Lower lobe of right lung (tissue), 2 donors: ENCODE data around the gene PEX11G. TPM values are rescaled to one million over a fixed set of nuclear protein-coding genes. Genes with fewer than 3 reads are reported as not detected.

ENCODE experiments used
- ATAC-seq, 2 donors: fragments of 200-7000 bp; cut with Tn5 transposase; one replicate each; pipeline ENCODE4 v1.9.1; 2020 to 2022; ENCODE audit warnings: mild to moderate bottlenecking in 2 of 2, moderate library complexity in 2 of 2
- DNase-seq: peaks from one replicate; pipeline ENCODE4 v3.0.0-alpha.2; 2020
- H3K27ac ChIP-seq: fragments of 200-600 bp; one replicate; pipeline ENCODE4 v1.8.0; 2022
- H3K27me3 ChIP-seq: fragments of 200-600 bp; one replicate; pipeline ENCODE4 v1.8.0; 2022; ENCODE audit warnings: low read depth
- H3K36me3 ChIP-seq: fragments of 200-600 bp; one replicate; pipeline ENCODE4 v1.8.0; 2022; ENCODE audit warnings: mild to moderate bottlenecking
- H3K4me1 ChIP-seq: fragments of 200-600 bp; one replicate; pipeline ENCODE4 v1.8.0; 2022
- H3K4me3 ChIP-seq: fragments of 200-600 bp; one replicate; pipeline ENCODE4 v1.8.0; 2022; ENCODE audit warnings: mild to moderate bottlenecking
- H3K9me3 ChIP-seq: fragments of 200-600 bp; one replicate; pipeline ENCODE4 v1.8.0; 2022
- intact Hi-C: fragments of 100-400 bp; cut with DNase I; formaldehyde crosslinking; loops from one replicate; pipeline ENCODE4 v1.11.0; 2022
- total RNA-seq: library from RNA; stranded (reverse); fragmentation: NEBNext Ultra II Directional; extraction: Animal tissue kit (Norgen Biotek cat#: 25700); gene quantifications from one replicate; pipeline ENCODE4 v1.2.1, GENCODE V29; 2021
- TF ChIP-seq, protein P1 (sequence below): fragments of 200-600 bp; IDR thresholded peaks from one replicate; pipeline ENCODE4 v1.8.0; 2022; ENCODE audit warnings: antibody characterized with exemption, mild to moderate bottlenecking
- donor health status: DM: no; HTN: yes; CAD: no; lungs with severe emphysema.

The PEX11G gene
- total RNA-seq, 1 donor from 2014 or later = 3.8 TPM

- Histone ChIP-seq H3K4me1 (peaks cover 7% of the 10 kb centered on the region), H3K36me3 (peaks cover 12% of the 10 kb centered on the region), H3K27ac (no peak overlapping the region), H3K27me3 (no peaks in the 10 kb centered on the region), H3K9me3 (no peaks in the 10 kb centered on the region), H3K4me3 (no peak overlapping the region)
- intact Hi-C loops = no loop called here
- DNase-seq (no peak), ATAC-seq (no peak)
- TF ChIP-seq, protein P1, sequence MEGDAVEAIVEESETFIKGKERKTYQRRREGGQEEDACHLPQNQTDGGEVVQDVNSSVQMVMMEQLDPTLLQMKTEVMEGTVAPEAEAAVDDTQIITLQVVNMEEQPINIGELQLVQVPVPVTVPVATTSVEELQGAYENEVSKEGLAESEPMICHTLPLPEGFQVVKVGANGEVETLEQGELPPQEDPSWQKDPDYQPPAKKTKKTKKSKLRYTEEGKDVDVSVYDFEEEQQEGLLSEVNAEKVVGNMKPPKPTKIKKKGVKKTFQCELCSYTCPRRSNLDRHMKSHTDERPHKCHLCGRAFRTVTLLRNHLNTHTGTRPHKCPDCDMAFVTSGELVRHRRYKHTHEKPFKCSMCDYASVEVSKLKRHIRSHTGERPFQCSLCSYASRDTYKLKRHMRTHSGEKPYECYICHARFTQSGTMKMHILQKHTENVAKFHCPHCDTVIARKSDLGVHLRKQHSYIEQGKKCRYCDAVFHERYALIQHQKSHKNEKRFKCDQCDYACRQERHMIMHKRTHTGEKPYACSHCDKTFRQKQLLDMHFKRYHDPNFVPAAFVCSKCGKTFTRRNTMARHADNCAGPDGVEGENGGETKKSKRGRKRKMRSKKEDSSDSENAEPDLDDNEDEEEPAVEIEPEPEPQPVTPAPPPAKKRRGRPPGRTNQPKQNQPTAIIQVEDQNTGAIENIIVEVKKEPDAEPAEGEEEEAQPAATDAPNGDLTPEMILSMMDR = no peak
Measured at GRCh38 chr19:7427944-7428343, 60.9 kb downstream of the PEX11G start.

GRCh38 chr19:7426986-7427385 lies 61.8 kb downstream of the PEX11G start:
- DNase-seq = no peak
- H3K27me3 ChIP-seq = no peaks in the 10 kb centered on the region
- TF ChIP-seq, protein P1 = no peak
- no peak overlapping the region for H3K4me3 ChIP-seq
- H3K27ac ChIP-seq = peak overlapping the region; percentile 74
- no peak for ATAC-seq
- no peaks in the 10 kb centered on the region for H3K9me3 ChIP-seq
- H3K4me1 ChIP-seq = peaks cover 7% of the 10 kb centered on the region
- H3K36me3 ChIP-seq = peaks cover 14% of the 10 kb centered on the region
- intact Hi-C loops = no loop called here

Other genes with a start within 250 kb of the PEX11G start
- gene INSR, start 194.6 kb downstream of the PEX11G start, total RNA-seq = 37.3 TPM
- gene ARHGEF18, start 140.1 kb downstream of the PEX11G start, total RNA-seq = 42.4 TPM
- gene ZNF358, start 27.1 kb upstream of the PEX11G start, total RNA-seq = 54.9 TPM
- 79.0 TPM for gene MCOLN1, start 33.6 kb upstream of the PEX11G start, total RNA-seq
- 289 TPM for gene PNPLA6, start 46.7 kb upstream of the PEX11G start, total RNA-seq
- 25.6 TPM for gene CAMSAP3, start 106.8 kb upstream of the PEX11G start, total RNA-seq
- gene XAB2, start 140.5 kb upstream of the PEX11G start, total RNA-seq = 42.0 TPM
- gene PET100, start 140.8 kb upstream of the PEX11G start, total RNA-seq = 82.6 TPM
- 3.5 TPM for gene PCP2, start 144.7 kb upstream of the PEX11G start, total RNA-seq
- gene STXBP2, start 148.1 kb upstream of the PEX11G start, total RNA-seq = 200 TPM
- 21.1 TPM for gene RETN, start 180.0 kb upstream of the PEX11G start, total RNA-seq
- gene MCEMP1, start 188.1 kb upstream of the PEX11G start, total RNA-seq = 184 TPM
- 75.3 TPM for gene TRAPPC5, start 191.8 kb upstream of the PEX11G start, total RNA-seq
- 0.50 TPM for gene FCER2, start 213.1 kb upstream of the PEX11G start, total RNA-seq
- 2.9 TPM for gene CLEC4G, start 243.1 kb upstream of the PEX11G start, total RNA-seq